Chondrocyte (in vitro differentiated cells): ENCODE results near the gene NSRP1. TPM values are rescaled to one million over a fixed set of nuclear protein-coding genes. Genes with fewer than 3 reads are reported as not detected.

Experiments used
- DNase-seq: peaks from one replicate; pipeline ENCODE4 v3.0.0; 2021; ENCODE audit warnings: mixed read lengths, low spot score
- H3K27ac Mint-ChIP-seq: one replicate; pipeline ENCODE4 v1.8.0; 2021; ENCODE audit warnings: mild to moderate bottlenecking, moderate library complexity, mixed read lengths; ENCODE audit not compliant: unreplicated experiment
- H3K27me3 Mint-ChIP-seq: 2 replicates; pipeline ENCODE4 v1.8.0; 2021; ENCODE audit warnings: low read depth, mixed read lengths
- H3K36me3 Mint-ChIP-seq: 2 replicates; pipeline ENCODE4 v1.8.0; 2021; ENCODE audit warnings: low read depth, mixed read lengths
- H3K4me1 Mint-ChIP-seq: 2 replicates; pipeline ENCODE4 v1.8.0; 2021; ENCODE audit warnings: low read depth, mild to moderate bottlenecking, mixed read lengths
- H3K4me3 Mint-ChIP-seq: one replicate; pipeline ENCODE4 v1.8.0; 2021; ENCODE audit warnings: mild to moderate bottlenecking, moderate library complexity, mixed read lengths; ENCODE audit not compliant: unreplicated experiment
- H3K9me3 Mint-ChIP-seq: 2 replicates; pipeline ENCODE4 v1.8.0; 2021; ENCODE audit warnings: low read depth, mixed read lengths
- CTCF ChIP-seq: fragments of 200-600 bp; sonication (generic); IDR thresholded peaks from 2 replicates; pipeline ENCODE4 v1.5.0; 2021; ENCODE audit warnings: antibody characterized with exemption, mild to moderate bottlenecking, moderate library complexity
- microRNA-seq: library from miRNA; unstranded; fragments of <30 nt; microRNA quantifications from one replicate; pipeline ENCODE4 v1.2.0, GENCODE V29; 2020; ENCODE audit warnings: borderline number of aligned reads
- total RNA-seq: library from RNA; stranded (reverse); gene quantifications from 3 replicates; pipeline ENCODE4 v1.2.1, GENCODE V29; 2021

Gene NSRP1
- total RNA-seq, 1 donor from 2014 or later, result 19.2 TPM

DNA sequence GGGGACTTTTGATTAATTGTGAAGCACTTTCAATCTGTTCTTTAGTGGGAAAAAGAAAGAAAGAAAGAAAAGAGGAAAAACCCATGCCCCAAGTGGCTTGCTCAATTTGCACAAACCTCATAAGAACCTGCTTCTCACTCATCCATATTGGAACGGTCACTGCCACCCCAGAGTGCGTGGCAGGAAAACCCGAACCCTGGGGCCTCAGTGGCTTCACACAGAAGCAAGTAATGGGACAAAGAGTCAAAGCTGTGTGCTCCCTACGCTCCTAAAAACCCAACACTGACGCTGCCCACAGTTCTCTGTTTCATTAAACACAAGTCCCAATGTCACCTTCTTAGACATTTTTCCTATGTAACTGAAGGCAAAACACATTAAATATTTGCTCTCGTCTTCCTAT, 117.7 kb downstream of the NSRP1 start:
- Mint-ChIP-seq H3K27me3 (peaks cover 55% of the 10 kb centered on the region), H3K4me3 (no peak overlapping the region), H3K9me3 (no peaks in the 10 kb centered on the region), H3K4me1 (peaks cover 12% of the 10 kb centered on the region), H3K36me3 (no peaks in the 10 kb centered on the region), H3K27ac (no peak overlapping the region)
- TF ChIP-seq CTCF, result no peak
- DNase-seq, result no peak

DNA sequence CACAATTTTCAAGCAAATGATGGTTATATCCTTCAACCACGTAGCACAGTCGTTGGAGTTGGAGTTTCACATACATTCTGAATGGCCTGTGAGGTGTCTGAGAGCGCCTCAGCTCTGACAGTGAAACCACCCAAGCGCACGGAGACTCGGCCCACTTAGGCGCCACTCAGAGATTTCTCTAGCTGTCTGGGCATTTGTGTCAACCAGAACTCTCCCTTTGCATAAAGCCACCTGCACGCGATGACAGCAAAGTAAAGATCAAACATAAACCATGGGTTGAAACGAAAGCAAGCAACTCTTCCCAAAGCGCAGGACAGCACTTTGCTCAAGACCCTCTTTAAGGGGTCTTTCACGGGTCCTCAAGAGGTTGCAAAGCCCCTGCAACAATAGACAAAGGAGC, 118.3 kb downstream of the NSRP1 start:
- Mint-ChIP-seq H3K4me3 (peak overlapping the region; percentile 40), H3K9me3 (no peaks in the 10 kb centered on the region), H3K27ac (no peak overlapping the region), H3K4me1 (peaks cover 12% of the 10 kb centered on the region), H3K36me3 (no peaks in the 10 kb centered on the region), H3K27me3 (peaks cover 56% of the 10 kb centered on the region)
- no peak for DNase-seq
- TF ChIP-seq CTCF, result no peak

DNA sequence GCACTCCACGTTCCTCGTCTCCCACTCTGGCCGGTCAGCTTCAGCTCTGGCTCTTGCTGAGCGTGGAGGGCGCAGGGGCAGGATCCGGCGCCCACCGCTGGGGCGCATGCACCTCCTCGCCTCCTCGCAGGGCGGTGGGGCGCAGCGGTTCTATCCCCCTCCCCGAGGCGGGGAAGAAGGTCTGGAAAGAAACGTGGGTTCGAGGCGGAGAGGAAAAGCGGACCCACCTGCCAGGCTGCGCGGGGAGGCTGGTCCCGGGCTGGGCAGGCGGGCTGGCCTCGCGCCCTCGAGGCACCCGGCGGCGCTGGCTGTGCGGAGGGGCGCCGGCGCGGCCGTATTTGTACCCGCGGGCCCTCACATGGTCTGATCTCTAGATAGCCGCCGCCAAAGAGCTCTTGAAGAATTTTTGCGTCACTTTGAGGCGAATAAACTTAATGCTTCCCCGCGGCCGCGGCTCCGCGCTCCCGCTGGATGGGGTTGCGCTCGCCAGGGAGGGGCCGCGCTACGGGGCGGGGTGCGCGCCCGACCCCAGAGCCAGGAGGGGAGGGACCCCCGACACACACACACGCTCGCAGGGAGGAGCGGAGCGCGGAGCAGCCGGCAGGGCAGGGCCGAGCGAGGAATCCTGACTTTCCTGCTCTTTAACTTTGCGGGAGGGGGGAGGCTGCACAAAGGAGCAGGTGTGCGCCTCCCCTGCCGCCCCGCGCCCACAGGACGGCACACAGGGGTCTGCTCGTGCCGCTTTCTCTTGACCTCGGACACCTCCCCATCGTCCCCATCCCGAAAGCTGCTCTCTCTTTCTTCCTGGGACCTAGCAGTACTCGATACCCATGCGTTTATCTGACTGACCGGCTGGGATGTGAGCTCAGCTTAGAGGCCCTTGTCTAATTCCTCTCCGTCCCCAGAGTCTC, 119.0 kb downstream of the NSRP1 start, which contains the start of gene SLC6A4:
Gene SLC6A4, minus strand, starts transcription at position 312 of the 911 bp plus-strand sequence. CDS start 13,739 bp downstream, outside the sequence.
- H3K27me3 Mint-ChIP-seq, result peaks cover 51% of the 10 kb centered on the region
- TF ChIP-seq CTCF, result no peak
- no peaks in the 10 kb centered on the region for H3K9me3 Mint-ChIP-seq
- no peak for DNase-seq
- H3K4me3 Mint-ChIP-seq, result peak within 1 kb of the TSS; percentile 65
- H3K27ac Mint-ChIP-seq, result no peak within 1 kb of the TSS
- peaks cover 12% of the 10 kb centered on the region for H3K4me1 Mint-ChIP-seq
- H3K36me3 Mint-ChIP-seq, result no peaks in the 10 kb centered on the region

Small RNAs within 50 kb of the gene (microRNA-seq; reads per million reads assigned to microRNA genes)
- gene MIR423, result not detected

Other genes starting within 250 kb of the NSRP1 start
- 14.1 to 24.0 TPM (median 14.3 TPM) in 3 replicates for gene SSH2, start 186.6 kb upstream of the NSRP1 start, total RNA-seq
- 0.23 to 0.63 TPM (median 0.37 TPM) in 3 replicates for gene EFCAB5, start 175.2 kb upstream of the NSRP1 start, total RNA-seq
- not detected in 3 replicates for gene SLC6A4, start 118.9 kb downstream of the NSRP1 start, total RNA-seq
- gene BLMH, start 175.1 kb downstream of the NSRP1 start, total RNA-seq, result 44.5 to 60.2 TPM (median 49.5 TPM) in 3 replicates
- not detected in 3 replicates for gene TMIGD1, start 217.2 kb downstream of the NSRP1 start, total RNA-seq